WI38 (cell line): ENCODE measurements around the gene LRBA.
A peak's percentile ranks its signal among the peaks of the same experiment; 100 is the strongest.

Experiments used
- H3K4me3 ChIP-seq: 2 replicates; pipeline ENCODE4 v1.5.1; 2011; ENCODE audit warnings: low read depth, mild to moderate bottlenecking, control low read depth, low read length
- TF ChIP-seq, protein P1 (sequence below): IDR thresholded peaks from 2 replicates; pipeline ENCODE4 v1.5.1; 2012; ENCODE audit warnings: low read depth, mild to moderate bottlenecking, control low read depth, low read length

The LRBA gene

DNA sequence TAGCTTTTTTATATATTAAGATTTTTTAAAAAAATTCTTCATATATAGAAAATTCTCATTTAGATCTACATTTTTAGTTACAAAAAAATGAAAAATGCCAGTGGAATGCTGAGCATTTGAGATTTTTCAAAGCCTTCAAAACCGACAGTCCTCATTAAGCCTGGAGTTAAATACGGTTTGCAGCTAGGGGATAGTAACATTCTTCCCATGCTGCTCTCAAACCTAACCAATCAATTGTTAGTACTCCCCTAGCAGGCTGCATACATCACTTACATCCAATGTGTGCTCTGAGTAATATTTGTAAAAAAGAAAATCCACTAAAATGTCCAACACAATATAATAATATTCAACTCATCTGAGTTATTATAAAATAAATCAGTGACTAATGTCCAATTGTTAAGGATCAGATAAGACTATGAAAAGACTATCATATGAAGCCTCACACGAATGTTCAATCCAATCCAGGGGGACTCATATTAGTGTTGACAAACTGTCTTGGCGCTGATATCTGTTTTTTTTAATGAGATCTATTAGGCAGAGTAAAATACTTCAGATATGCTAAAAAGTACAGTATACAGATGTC lies 660.8 kb downstream of the LRBA start:
- no peak overlapping the region for H3K4me3 ChIP-seq
- TF ChIP-seq, protein P1, sequence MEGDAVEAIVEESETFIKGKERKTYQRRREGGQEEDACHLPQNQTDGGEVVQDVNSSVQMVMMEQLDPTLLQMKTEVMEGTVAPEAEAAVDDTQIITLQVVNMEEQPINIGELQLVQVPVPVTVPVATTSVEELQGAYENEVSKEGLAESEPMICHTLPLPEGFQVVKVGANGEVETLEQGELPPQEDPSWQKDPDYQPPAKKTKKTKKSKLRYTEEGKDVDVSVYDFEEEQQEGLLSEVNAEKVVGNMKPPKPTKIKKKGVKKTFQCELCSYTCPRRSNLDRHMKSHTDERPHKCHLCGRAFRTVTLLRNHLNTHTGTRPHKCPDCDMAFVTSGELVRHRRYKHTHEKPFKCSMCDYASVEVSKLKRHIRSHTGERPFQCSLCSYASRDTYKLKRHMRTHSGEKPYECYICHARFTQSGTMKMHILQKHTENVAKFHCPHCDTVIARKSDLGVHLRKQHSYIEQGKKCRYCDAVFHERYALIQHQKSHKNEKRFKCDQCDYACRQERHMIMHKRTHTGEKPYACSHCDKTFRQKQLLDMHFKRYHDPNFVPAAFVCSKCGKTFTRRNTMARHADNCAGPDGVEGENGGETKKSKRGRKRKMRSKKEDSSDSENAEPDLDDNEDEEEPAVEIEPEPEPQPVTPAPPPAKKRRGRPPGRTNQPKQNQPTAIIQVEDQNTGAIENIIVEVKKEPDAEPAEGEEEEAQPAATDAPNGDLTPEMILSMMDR = no peak

DNA sequence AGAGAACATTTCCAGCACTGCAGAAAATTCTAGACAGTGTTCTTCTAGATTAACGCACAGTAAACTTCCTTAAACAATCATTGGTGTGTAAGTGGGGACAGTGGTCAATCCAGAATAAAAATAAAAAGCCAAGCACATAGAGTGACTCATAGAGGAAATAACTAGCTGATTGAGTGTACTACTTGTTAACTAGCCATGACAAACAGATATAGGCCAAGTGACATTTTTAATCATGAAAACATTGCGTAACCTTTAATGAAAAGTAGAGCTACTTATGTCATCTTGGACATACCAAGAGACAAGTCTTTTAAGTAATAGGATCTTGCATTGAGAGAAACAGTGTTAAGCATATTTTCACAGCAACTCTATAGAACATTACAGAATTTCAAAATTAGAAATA lies 667.0 kb downstream of the LRBA start:
- TF ChIP-seq, protein P1 = no peak
- no peak overlapping the region for H3K4me3 ChIP-seq

DNA sequence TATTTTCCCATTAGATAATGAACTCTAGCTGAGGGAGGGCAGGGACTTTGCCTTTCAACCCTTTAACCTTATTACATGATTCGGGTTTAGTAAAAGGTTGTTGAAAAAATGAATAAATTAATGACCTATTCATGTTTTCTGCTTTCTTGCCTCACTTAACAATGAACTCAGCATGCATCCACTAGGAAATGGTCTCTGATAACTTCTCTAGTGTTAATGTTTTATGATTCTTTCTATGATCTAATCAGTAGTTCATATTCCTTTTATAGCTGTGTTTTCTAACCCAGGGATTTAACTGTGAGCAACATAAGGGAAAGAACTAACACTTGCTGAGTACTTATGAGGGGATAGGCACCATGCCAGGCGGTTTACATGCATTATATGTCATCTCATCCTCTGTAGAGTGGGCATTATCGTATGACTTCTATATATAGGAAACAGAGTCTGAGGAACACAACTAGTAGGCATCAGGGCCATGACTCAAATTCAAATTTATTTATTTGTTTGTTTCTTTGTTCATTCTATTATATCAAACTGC lies 669.8 kb downstream of the LRBA start:
- TF ChIP-seq, protein P1 = no peak

DNA sequence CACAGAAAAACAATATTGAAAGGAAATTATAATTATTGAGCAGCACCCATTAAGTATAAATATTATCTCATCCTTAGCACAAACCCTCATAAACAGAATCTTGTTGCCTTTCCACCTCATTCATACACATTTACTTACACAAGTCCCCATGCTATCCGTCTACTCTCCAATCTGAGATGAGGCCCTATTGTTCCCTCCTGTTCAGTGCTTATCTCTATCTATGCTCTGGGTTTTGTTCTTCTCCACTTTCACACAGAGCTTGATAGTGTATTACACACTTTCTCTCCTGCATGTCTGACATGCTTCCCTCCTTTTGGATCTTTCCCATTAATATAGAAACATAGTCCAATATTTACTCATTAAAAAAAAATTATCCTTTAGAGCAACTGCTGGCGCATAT lies 671.3 kb downstream of the LRBA start:
- TF ChIP-seq, protein P1 = no peak

More for the DNA sequence above, 669.8 kb downstream of the LRBA start:
- H3K4me3 ChIP-seq = no peak overlapping the region

DNA sequence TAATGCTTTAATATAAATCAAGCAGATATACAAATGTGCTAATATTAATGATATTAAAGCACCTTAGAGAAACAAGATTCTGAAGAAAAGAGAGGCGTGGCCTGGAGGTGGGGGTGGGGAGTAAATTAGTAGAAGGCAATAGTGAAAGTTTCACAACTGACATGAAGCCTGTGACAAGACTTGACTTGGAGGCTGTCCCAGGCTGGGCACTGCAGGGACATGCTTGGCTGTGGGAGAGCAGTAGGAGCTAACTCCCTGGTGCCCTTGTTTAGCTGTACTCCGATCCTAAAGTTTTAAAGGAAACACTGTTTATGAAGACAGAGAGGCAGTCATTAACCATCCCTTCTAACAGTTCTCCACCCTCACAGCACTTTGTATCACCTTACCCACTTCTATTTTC lies 672.1 kb downstream of the LRBA start:
- TF ChIP-seq, protein P1 = no peak
- H3K4me3 ChIP-seq = no peak overlapping the region

More for the DNA sequence above, 671.3 kb downstream of the LRBA start:
- H3K4me3 ChIP-seq = no peak overlapping the region

DNA sequence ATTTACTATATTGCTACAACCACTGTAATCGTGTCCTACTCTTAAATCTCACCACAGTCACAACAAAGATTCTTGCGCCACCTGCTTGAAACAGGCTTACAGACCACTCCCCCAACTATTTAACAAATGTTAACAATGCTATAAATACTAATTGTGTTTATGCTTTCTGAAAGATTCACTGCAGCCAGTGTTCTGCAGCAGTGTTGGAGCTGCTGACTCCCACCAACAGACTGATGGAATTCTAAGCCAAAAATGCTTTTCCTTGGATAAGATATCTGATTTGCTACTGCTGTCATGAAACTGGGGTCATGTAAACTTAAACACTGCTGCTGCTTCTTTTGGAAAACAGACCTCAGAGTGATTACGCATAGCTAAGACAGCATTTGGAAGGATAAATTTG lies 677.4 kb downstream of the LRBA start:
- 0 out of 2 replicates have a peak overlapping the region, but pooled peaks have one; percentile 2 for H3K4me3 ChIP-seq
- TF ChIP-seq, protein P1 = no peak

DNA sequence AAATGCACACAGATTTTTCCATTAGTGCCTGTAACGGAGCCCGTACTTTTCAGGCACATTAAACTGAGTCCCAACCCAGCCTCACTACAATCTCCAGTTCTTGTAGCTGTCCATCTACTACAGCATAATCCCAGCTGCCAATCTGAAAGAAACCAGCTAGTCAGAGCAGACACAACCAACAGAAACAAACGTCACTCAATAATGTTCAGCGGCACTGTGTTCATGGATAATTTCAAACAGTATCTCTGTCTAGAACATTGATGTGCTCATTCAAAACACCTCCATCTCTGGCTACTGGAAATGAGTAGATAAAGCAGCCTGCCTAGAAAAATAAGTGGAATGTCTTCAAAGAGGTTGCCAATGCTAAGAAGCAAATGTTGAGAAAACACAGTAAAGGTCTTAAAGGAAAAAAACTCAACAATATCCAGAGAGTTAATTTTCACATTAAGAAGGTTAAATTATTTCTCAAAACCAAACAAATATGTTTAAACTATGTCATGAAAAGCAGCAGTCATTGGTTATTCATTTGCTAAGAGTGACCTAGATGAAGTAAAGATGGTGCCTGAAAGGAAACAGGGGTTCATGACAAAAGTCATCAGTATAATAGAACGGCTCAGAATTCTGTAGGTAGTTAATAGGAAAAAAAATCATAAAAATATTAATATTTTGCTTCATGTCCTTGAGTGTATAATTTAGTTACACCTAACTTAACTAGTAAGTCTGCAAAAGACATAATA lies 678.2 kb downstream of the LRBA start:
- no peak overlapping the region for H3K4me3 ChIP-seq
- TF ChIP-seq, protein P1 = no peak
